DOHH2 (cell line): ENCODE results near the gene IQSEC1.

Experiments
- H3F3A ChIP-seq: fragments of 200-600 bp; sonication (generic), shearing (Covaris generic); 2 replicates; pipeline ENCODE4 v1.6.0; 2016; ENCODE audit warnings: antibody characterized with exemption, mild to moderate bottlenecking; ENCODE audit not compliant: control insufficient read depth, insufficient read depth
- H3K27ac ChIP-seq: fragments of 200-600 bp; sonication (generic); 2 replicates; pipeline ENCODE4 v1.5.1; 2014; ENCODE audit warnings: low read depth, mild to moderate bottlenecking, low read length, moderate library complexity
- H3K27me3 ChIP-seq: fragments of 200-600 bp; sonication (generic); 2 replicates; pipeline ENCODE4 v1.6.1; 2014; ENCODE audit warnings: mild to moderate bottlenecking, low read length, mixed read lengths; ENCODE audit not compliant: control insufficient read depth
- H3K36me3 ChIP-seq: fragments of 200-600 bp; sonication (generic); 2 replicates; pipeline ENCODE4 v1.6.1; 2014; ENCODE audit warnings: mild to moderate bottlenecking, low read length, moderate library complexity, mixed read lengths; ENCODE audit not compliant: control insufficient read depth
- H3K4me1 ChIP-seq: fragments of 200-600 bp; sonication (generic); 2 replicates; pipeline ENCODE4 v1.6.1; 2014; ENCODE audit warnings: mild to moderate bottlenecking, low read length, mixed read lengths; ENCODE audit not compliant: control insufficient read depth
- H3K4me2 ChIP-seq: fragments of 200-600 bp; sonication (generic); 2 replicates; pipeline ENCODE4 v1.6.0; 2014; ENCODE audit warnings: mild to moderate bottlenecking, low read length, moderate library complexity
- H3K4me3 ChIP-seq: fragments of 200-600 bp; sonication (generic); 2 replicates; pipeline ENCODE4 v1.5.1; 2014; ENCODE audit warnings: mild to moderate bottlenecking, low read length, mixed read lengths
- H3K79me2 ChIP-seq: fragments of 200-600 bp; sonication (generic); 2 replicates; pipeline ENCODE4 v1.6.1; 2014; ENCODE audit warnings: mild to moderate bottlenecking, low read length, mixed read lengths; ENCODE audit not compliant: control insufficient read depth
- H3K9me2 ChIP-seq: fragments of 200-600 bp; sonication (generic); replicated peaks from 2 replicates; pipeline ENCODE4 v1.6.1; 2014; ENCODE audit warnings: mild to moderate bottlenecking, low read length, mixed read lengths; ENCODE audit not compliant: control insufficient read depth
- H3K9me3 ChIP-seq: fragments of 200-600 bp; sonication (generic); 2 replicates; pipeline ENCODE4 v1.6.1; 2014; ENCODE audit warnings: antibody characterized with exemption, low read length, mixed read lengths; ENCODE audit not compliant: control insufficient read depth, insufficient read depth
- H4K20me1 ChIP-seq: fragments of 200-600 bp; sonication (generic); 2 replicates; pipeline ENCODE4 v1.6.0; 2014; ENCODE audit warnings: low read depth, mild to moderate bottlenecking, antibody characterized with exemption, low read length, moderate library complexity; ENCODE audit not compliant: control insufficient read depth, insufficient read depth
- CTCF ChIP-seq: fragments of 200-600 bp; sonication (generic); IDR thresholded peaks from one replicate; pipeline ENCODE4 v1.5.1; 2014; ENCODE audit warnings: antibody characterized with exemption, mild to moderate bottlenecking, low read depth, low read length; ENCODE audit not compliant: poor library complexity, severe bottlenecking
- EZH2phosphoT487 ChIP-seq: fragments of 200-600 bp; sonication (generic); IDR thresholded peaks from 2 replicates; pipeline ENCODE4 v1.6.1; 2017; ENCODE audit warnings: borderline replicate concordance, mild to moderate bottlenecking, antibody characterized with exemption, low read length, moderate library complexity, mixed read lengths

IQSEC1 gene

GRCh38 chr3:13095408-13095937 lies 22.2 kb upstream of the IQSEC1 start:
- Histone ChIP-seq H3K27me3 (no peaks in the 10 kb centered on the region), H4K20me1 (no peaks in the 10 kb centered on the region), H3K27ac (no peak overlapping the region), H3K4me2 (no peak overlapping the region), H3F3A (no peaks in the 10 kb centered on the region), H3K4me3 (no peak overlapping the region), H3K4me1 (peaks cover 3% of the 10 kb centered on the region; the same call in 1 of the 2 replicates), H3K9me3 (no peaks in the 10 kb centered on the region), H3K9me2 (no peaks in the 10 kb centered on the region), H3K79me2 (no peaks in the 10 kb centered on the region), H3K36me3 (no peaks in the 10 kb centered on the region)
- no peak for TF ChIP-seq CTCF
- TF ChIP-seq EZH2phosphoT487: no peak

GRCh38 chr3:13093687-13094086 lies 20.5 kb upstream of the IQSEC1 start:
- Histone ChIP-seq H3K36me3 (no peaks in the 10 kb centered on the region), H4K20me1 (no peaks in the 10 kb centered on the region), H3K9me3 (no peaks in the 10 kb centered on the region), H3K27me3 (no peaks in the 10 kb centered on the region), H3F3A (no peaks in the 10 kb centered on the region), H3K79me2 (no peaks in the 10 kb centered on the region), H3K4me2 (no peak overlapping the region), H3K4me1 (peaks cover 5% of the 10 kb centered on the region), H3K9me2 (no peaks in the 10 kb centered on the region), H3K4me3 (no peak overlapping the region), H3K27ac (no peak overlapping the region)
- TF ChIP-seq EZH2phosphoT487: no peak
- TF ChIP-seq CTCF: no peak

- Histone ChIP-seq H3K27ac (no peak overlapping the region), H3K4me2 (no peak overlapping the region), H3K4me1 (peaks cover 13% of the 10 kb centered on the region)
Measured at GRCh38 chr3:13092621-13093617, 19.7 kb upstream of the IQSEC1 start.

More at GRCh38 chr3:13092621-13093617, 19.7 kb upstream of the IQSEC1 start:
- Histone ChIP-seq H3F3A (no peaks in the 10 kb centered on the region), H3K9me3 (no peaks in the 10 kb centered on the region), H3K36me3 (no peaks in the 10 kb centered on the region), H3K9me2 (no peaks in the 10 kb centered on the region), H3K27me3 (no peaks in the 10 kb centered on the region), H3K79me2 (no peaks in the 10 kb centered on the region), H3K4me3 (no peak overlapping the region), H4K20me1 (no peaks in the 10 kb centered on the region)
- no peak for TF ChIP-seq EZH2phosphoT487
- no peak for TF ChIP-seq CTCF
